ENCODE data around the gene COL23A1. TPM values are rescaled to one million over a fixed set of nuclear protein-coding genes. Genes with fewer than 3 reads are reported as not detected.

Gene COL23A1
- total RNA-seq, 1 experiment from 2014 or later, result 15.0 TPM

GRCh38 chr5:178365501-178366440 is 224.4 kb downstream of the COL23A1 start:
- Mint-ChIP-seq H3K36me3 (peaks cover 17% of the 10 kb centered on the region), H3K27ac (no peak overlapping the region), H3K4me1 (peaks cover 20% of the 10 kb centered on the region), H3K27me3 (ENCODE audit: low read depth) (no peaks in the 10 kb centered on the region), H3K9me3 (peaks cover 15% of the 10 kb centered on the region), H3K4me3 (no peak overlapping the region)
- ChIA-PET POLR2A (no interaction called here), CTCF (no interaction called here)
- ATAC-seq, result no peak
- TF ChIP-seq PREB (CRISPR knock-in tag; IDR thresholded peaks at IDR 0.05; ENCODE audit: borderline replicate concordance) (no peak), NR2C2 (CRISPR knock-in tag; IDR thresholded peaks at IDR 0.05) (no peak), SP1 (CRISPR knock-in tag; conservative IDR thresholded peaks at IDR 0.05) (no peak), ETV6 (CRISPR knock-in tag; IDR thresholded peaks at IDR 0.05) (no peak), KAT7 (CRISPR knock-in tag; IDR thresholded peaks at IDR 0.05; ENCODE audit: borderline replicate concordance) (no peak), FOXP1 (CRISPR knock-in tag; IDR thresholded peaks at IDR 0.05; ENCODE audit: borderline replicate concordance) (no peak), ZNF396 (CRISPR knock-in tag; IDR thresholded peaks at IDR 0.05; ENCODE audit: borderline replicate concordance) (no peak), ZNF416 (CRISPR knock-in tag; IDR thresholded peaks at IDR 0.05) (no peak), ZNF138 (CRISPR knock-in tag; conservative IDR thresholded peaks at IDR 0.05) (no peak)
- DNase-seq (ENCODE audit: low spot score), result no peak

GRCh38 chr5:178364326-178364675 is 225.9 kb downstream of the COL23A1 start:
- H3K4me3 Mint-ChIP-seq, result no peak overlapping the region
- no peak for DNase-seq (ENCODE audit: low spot score)
- H3K9me3 Mint-ChIP-seq, result peaks cover 3% of the 10 kb centered on the region
- H3K27me3 Mint-ChIP-seq (ENCODE audit: low read depth), result no peaks in the 10 kb centered on the region
- ChIA-PET CTCF (no interaction called here), POLR2A (no interaction called here)
- H3K27ac Mint-ChIP-seq, result no peak overlapping the region
- ATAC-seq, result no peak
- peaks cover 5% of the 10 kb centered on the region for H3K36me3 Mint-ChIP-seq
- peaks cover 22% of the 10 kb centered on the region for H3K4me1 Mint-ChIP-seq
- TF ChIP-seq ATF1 (CRISPR knock-in tag; IDR thresholded peaks at IDR 0.05) (no peak), ZBTB43 (CRISPR knock-in tag; IDR thresholded peaks at IDR 0.05) (no peak), CREB1 (CRISPR knock-in tag; IDR thresholded peaks at IDR 0.05) (no peak), EMX1 (CRISPR knock-in tag; IDR thresholded peaks at IDR 0.05) (no peak), ARID4B (CRISPR knock-in tag; IDR thresholded peaks at IDR 0.05; ENCODE audit: borderline replicate concordance) (no peak), ZNF232 (CRISPR knock-in tag; IDR thresholded peaks at IDR 0.05) (no peak), ETV6 (CRISPR knock-in tag; IDR thresholded peaks at IDR 0.05) (no peak), STAT6 (CRISPR knock-in tag; conservative IDR thresholded peaks at IDR 0.05; ENCODE audit: low read depth) (no peak), ZNF396 (CRISPR knock-in tag; IDR thresholded peaks at IDR 0.05; ENCODE audit: borderline replicate concordance) (no peak), E2F1 (CRISPR knock-in tag; IDR thresholded peaks at IDR 0.05) (no peak), ZNF423 (CRISPR knock-in tag; IDR thresholded peaks at IDR 0.05) (no peak), ELF4 (CRISPR knock-in tag; IDR thresholded peaks at IDR 0.05; ENCODE audit: low read depth) (no peak), AR (CRISPR knock-in tag; IDR thresholded peaks at IDR 0.05) (no peak), MXD4 (CRISPR knock-in tag; IDR thresholded peaks at IDR 0.05; ENCODE audit: borderline replicate concordance) (no peak)
